Gastroesophageal sphincter (tissue), 4 donors: ENCODE results near the gene CENPQ. TPM values are rescaled to one million over a fixed set of nuclear protein-coding genes. Genes with fewer than 3 reads are reported as not detected.

ENCODE experiments used
- ATAC-seq: fragments of 150-250 bp; one replicate; pipeline ENCODE4 v1.9.1; 2016; ENCODE audit warnings: mild to moderate bottlenecking, moderate library complexity
- H3K27ac ChIP-seq, 4 donors: fragments of 200-600 bp; sonication (generic) in 3 of 4; 1 replicate in 3 of 4; 2 replicates in 1 of 4; pipeline ENCODE4 v1.5.1; 2016 to 2019
- H3K27me3 ChIP-seq: fragments of 200-600 bp; sonication (generic); one replicate; pipeline ENCODE4 v1.5.1; 2019
- H3K36me3 ChIP-seq, 2 donors: fragments of 200-600 bp; sonication (generic); one replicate each; pipeline ENCODE4 v1.5.1; 2019; ENCODE audit warnings: control low read depth in 1 of 2
- H3K4me1 ChIP-seq, 3 donors: fragments of 200-600 bp; sonication (generic); 1 replicate in 2 of 3; 2 replicates in 1 of 3; pipeline ENCODE4 v1.5.1; 2016 to 2019; ENCODE audit warnings: control low read depth in 2 of 3
- H3K4me3 ChIP-seq, 2 donors: fragments of 200-600 bp; sonication (generic); one replicate each; pipeline ENCODE4 v1.5.1; 2019; ENCODE audit warnings: mild to moderate bottlenecking in 1 of 2, moderate library complexity in 1 of 2
- H3K9me3 ChIP-seq, 3 donors: fragments of 200-600 bp; sonication (generic); one replicate each; pipeline ENCODE4 v1.5.1; 2017 to 2019; ENCODE audit warnings: control low read depth in 2 of 3
- CTCF ChIP-seq, 4 experiments: fragments of 200-600 bp in 2 of 4; fragments of 450-650 bp in 2 of 4; sonication (generic) in 1 of 4; IDR thresholded peaks; one replicate each; pipeline ENCODE4 v1.5.1; 2017 to 2019; ENCODE audit warnings: antibody characterized with exemption in 4 of 4, mild to moderate bottlenecking in 2 of 4, moderate library complexity in 2 of 4
- EP300 ChIP-seq: sonication (generic); formaldehyde crosslinking; IDR thresholded peaks from one replicate; pipeline ENCODE4 v1.6.1; 2017; ENCODE audit warnings: antibody characterized with exemption, mild to moderate bottlenecking
- POLR2A ChIP-seq, 2 donors: fragments of 450-650 bp; IDR thresholded peaks; one replicate each; pipeline ENCODE4 v1.6.1; 2017; ENCODE audit warnings: antibody characterized with exemption in 2 of 2, mild to moderate bottlenecking in 2 of 2, moderate library complexity in 1 of 2
- POLR2AphosphoS5 ChIP-seq: sonication (generic); formaldehyde crosslinking; IDR thresholded peaks from one replicate; pipeline ENCODE4 v1.6.1; 2017; ENCODE audit warnings: antibody characterized with exemption
- WGBS, 2 donors: methylation state at CpG; one replicate each; pipeline ENCODE4 v1.1.5; 2018; ENCODE audit warnings: low coverage in 1 of 2; 5-methylcytosine and 5-hydroxymethylcytosine counted together
- total RNA-seq, 4 donors: library from RNA; depleted of rRNA; stranded (reverse); fragments of >200 nt; gene quantifications; one replicate each; pipeline ENCODE4 v1.1.0, GENCODE V29; 2016

The CENPQ gene
- total RNA-seq, 4 donors from 2014 or later = 5.0 to 9.3 (median 5.6) TPM

GRCh38 chr6:49499623-49500022 lies 36.5 kb downstream of the CENPQ start, which contains the start of gene GLYATL3:
GLYATL3 (plus strand) TSS chr6:49499923; CDS start chr6:49511991, 12,068 bp downstream.
- Histone ChIP-seq H3K9me3 (no peaks in the 10 kb centered on the region), H3K27me3 (no peaks in the 10 kb centered on the region), H3K4me3 (no peak within 1 kb of the TSS), H3K36me3 (no peaks in the 10 kb centered on the region), H3K27ac (no peak within 1 kb of the TSS), H3K4me1 (no peaks in the 10 kb centered on the region)
- ATAC-seq = no peak
- TF ChIP-seq EP300 (no peak), CTCF (IDR thresholded peaks at IDR 0.05) (no peak), POLR2AphosphoS5 (no peak), POLR2A (IDR thresholded peaks at IDR 0.05) (no peak)
- 63 to 66% methylated on average over 2 of the region's 2 CpGs for WGBS, 2 donors

- H3K27ac ChIP-seq = no peak overlapping the region
- peaks cover 4% of the 10 kb centered on the region for H3K27me3 ChIP-seq
- WGBS, 2 donors = 82 to 89% methylated on average over 3 to 5 of the region's 5 CpGs
- no peak overlapping the region for H3K4me3 ChIP-seq
- no peaks in the 10 kb centered on the region for H3K36me3 ChIP-seq
- no peaks in the 10 kb centered on the region for H3K4me1 ChIP-seq
- TF ChIP-seq EP300 (no peak), POLR2AphosphoS5 (no peak), POLR2A (IDR thresholded peaks at IDR 0.05) (no peak), CTCF (IDR thresholded peaks at IDR 0.05) (no peak)
- no peak for ATAC-seq
- no peaks in the 10 kb centered on the region for H3K9me3 ChIP-seq
Observed at GRCh38 chr6:49504666-49505065, 41.5 kb downstream of the CENPQ start.

- Histone ChIP-seq H3K36me3 (no peaks in the 10 kb centered on the region), H3K27ac (no peak overlapping the region), H3K4me1 (no peaks in the 10 kb centered on the region), H3K9me3 (no peaks in the 10 kb centered on the region), H3K27me3 (peaks cover 4% of the 10 kb centered on the region), H3K4me3 (no peak overlapping the region)
- 75 to 88% methylated on average over 5 of the region's 5 CpGs for WGBS, 2 donors
- TF ChIP-seq EP300 (no peak), POLR2A (IDR thresholded peaks at IDR 0.05) (no peak), POLR2AphosphoS5 (no peak), CTCF (IDR thresholded peaks at IDR 0.05) (no peak)
- ATAC-seq = no peak
Observed at GRCh38 chr6:49506569-49507111, 43.5 kb downstream of the CENPQ start.

GRCh38 chr6:49509342-49509741 lies 46.2 kb downstream of the CENPQ start:
- 74 to 82% methylated on average over 3 of the region's 3 CpGs for WGBS, 2 donors
- H3K4me3 ChIP-seq = no peak overlapping the region
- no peak for ATAC-seq
- no peak overlapping the region for H3K27ac ChIP-seq
- H3K4me1 ChIP-seq = no peaks in the 10 kb centered on the region
- H3K9me3 ChIP-seq = no peaks in the 10 kb centered on the region
- no peaks in the 10 kb centered on the region for H3K36me3 ChIP-seq
- H3K27me3 ChIP-seq = peaks cover 5% of the 10 kb centered on the region
- no peak for TF ChIP-seq CTCF (IDR thresholded peaks at IDR 0.05)
- TF ChIP-seq POLR2A (IDR thresholded peaks at IDR 0.05) = no peak
- TF ChIP-seq EP300 = no peak
- no peak for TF ChIP-seq POLR2AphosphoS5

- ATAC-seq = no peak
- Histone ChIP-seq H3K27ac (no peak overlapping the region), H3K4me3 (no peak overlapping the region), H3K36me3 (no peaks in the 10 kb centered on the region), H3K9me3 (no peaks in the 10 kb centered on the region), H3K27me3 (peaks cover 12% of the 10 kb centered on the region), H3K4me1 (no peaks in the 10 kb centered on the region)
- WGBS, 2 donors = 66 to 90% methylated on average over 2 of the region's 2 CpGs
- TF ChIP-seq CTCF (IDR thresholded peaks at IDR 0.05) = no peak
- TF ChIP-seq POLR2AphosphoS5 = no peak
- no peak for TF ChIP-seq EP300
- TF ChIP-seq POLR2A (IDR thresholded peaks at IDR 0.05) = no peak
Observed at GRCh38 chr6:49513153-49513989, 50.2 kb downstream of the CENPQ start.
